Amniotic epithelial cell (primary cell): Measurements from ENCODE around the gene DMAC2L.
"Not testable (repeated sequence)": the region's sequence is repeated elsewhere in the genome, so short reads cannot be mapped to it uniquely, and the experiment has no call there.

ENCODE experiments used
- DNase-seq: peaks from one replicate; pipeline ENCODE4 v3.0.0-alpha.2; 2010; ENCODE audit warnings: low read depth

DMAC2L gene

DNA sequence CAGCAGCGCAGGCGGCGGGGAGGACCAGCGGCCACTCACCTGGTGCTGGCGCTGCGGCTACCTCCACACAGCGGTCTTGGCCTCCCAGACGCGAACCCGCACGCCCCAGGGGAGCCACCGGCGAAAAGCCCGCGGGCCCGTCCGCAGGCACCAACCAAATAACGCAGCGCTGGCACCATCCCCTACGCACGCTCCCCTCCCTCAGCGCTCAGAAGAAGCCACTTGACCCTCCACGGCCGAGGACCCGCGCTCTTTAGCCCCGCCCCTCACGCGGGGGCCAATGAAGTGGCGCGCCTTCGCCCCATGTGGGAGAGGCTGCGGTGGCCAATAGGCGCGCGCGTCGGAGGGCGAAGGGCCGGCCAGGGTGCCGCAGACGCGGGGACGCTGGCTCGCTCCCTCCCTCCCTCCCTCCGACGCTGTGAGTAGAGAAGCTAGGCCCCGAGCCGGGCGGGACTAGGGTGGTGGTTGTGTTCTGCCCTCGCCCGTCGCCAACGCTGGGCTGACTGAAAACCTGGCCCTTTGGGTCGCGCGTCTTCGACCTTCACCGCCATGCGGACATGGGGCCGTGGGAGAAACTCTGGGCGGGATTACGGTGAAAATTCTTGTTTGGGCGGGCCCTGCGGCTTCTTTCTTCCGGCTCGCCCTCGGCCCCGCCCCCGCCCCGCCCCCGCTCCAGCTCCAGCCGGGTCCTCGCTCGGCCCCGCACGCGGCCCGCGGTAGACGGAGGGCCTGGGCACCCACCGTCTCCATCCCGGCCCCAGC is at the start of gene DMAC2L, which contains the start of gene L2HGDH:
Gene DMAC2L (plus strand): TSS at position 353 of the 762 bp plus-strand sequence. CDS start 9,164 bp downstream, outside the sequence.
Gene L2HGDH (minus strand): TSS at position 258 of the 762 bp plus-strand sequence. CDS start 79 bp downstream, at position 179.
- peak; percentile 85 for DNase-seq

- no peak for DNase-seq
Measured at GRCh38 chr14:50262865-50263264, 49.3 kb upstream of the DMAC2L start.

DNA sequence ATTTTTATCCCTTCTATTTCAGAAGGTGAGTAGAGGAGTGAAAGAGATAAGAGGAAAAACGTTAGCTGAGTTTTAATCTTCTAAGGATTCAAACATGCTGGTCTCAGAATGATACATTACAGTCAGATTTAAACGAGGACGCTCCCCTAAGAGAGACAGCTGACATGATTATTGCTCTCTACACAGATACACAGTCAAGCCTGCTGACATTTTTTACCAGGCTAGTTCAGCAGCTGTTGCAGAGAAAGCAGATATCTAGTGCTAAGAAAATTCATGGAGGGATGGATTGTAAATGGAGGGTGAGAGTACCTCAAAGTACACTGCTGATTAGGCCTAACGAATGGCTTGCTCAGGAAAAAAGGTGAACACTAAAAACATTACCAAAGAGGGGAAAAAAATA is 48.8 kb upstream of the DMAC2L start:
- DNase-seq = no peak

- DNase-seq = no peak
Measured at GRCh38 chr14:50265029-50265428, 47.1 kb upstream of the DMAC2L start.

DNA sequence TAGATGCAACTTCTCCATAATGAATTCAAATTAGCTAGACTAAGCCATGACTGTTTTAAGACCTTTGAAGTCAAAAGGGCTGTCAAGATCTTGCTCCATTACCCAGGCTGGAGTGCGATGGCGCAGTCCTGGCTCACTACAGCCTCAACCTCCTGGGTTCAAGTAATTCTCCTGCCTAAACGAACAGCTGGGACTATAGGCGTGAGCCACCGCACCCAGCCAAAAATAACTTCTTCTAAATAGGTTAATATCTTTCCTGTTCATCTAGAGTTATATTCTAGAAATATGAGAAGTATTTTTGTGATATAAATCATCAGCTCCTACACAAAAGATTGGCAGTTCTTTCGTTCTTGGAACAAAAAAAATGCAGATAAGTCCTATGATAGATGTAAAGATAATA is 41.2 kb upstream of the DMAC2L start:
- no peak for DNase-seq

DNA sequence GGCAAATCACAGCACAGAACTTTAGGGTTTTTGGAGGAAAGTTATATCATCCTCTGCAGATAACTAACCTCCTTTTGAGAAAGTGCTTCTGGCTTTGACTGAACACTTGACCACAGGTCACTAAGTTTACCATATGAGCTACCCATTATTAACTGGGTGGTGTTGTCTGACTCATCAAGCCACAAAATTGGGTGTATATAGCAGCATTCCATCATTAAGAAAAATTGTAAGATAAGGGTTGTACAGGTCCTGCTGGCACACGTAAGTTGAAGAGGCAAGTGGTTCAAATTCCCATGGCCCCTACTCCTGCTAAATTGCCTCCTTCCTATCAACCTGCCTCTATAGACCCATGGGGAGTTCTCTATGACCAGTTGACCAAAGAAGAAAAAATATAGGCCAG is 39.6 kb upstream of the DMAC2L start:
- DNase-seq = peak; percentile 17

GRCh38 chr14:50285861-50286260 is 26.3 kb upstream of the DMAC2L start:
- no peak for DNase-seq

DNA sequence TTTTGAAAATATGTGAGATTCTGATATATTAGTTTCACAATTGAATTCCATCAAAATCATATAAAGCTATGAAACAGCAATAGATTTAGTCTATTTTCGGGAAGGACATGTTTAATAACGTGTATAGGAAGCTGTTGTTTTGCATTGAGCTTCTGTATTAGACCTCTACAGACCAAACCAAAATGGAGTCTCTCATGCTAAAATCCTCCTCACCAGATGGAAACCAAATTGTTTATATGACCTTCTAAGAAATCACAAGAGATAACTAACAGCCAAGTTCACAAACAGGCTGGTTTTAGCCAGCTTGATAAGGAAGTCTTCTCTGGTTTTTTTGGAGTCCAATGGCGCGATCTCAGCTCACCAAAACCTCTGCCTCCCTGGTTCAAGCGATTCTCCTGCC is 24.0 kb upstream of the DMAC2L start:
- no peak for DNase-seq

DNA sequence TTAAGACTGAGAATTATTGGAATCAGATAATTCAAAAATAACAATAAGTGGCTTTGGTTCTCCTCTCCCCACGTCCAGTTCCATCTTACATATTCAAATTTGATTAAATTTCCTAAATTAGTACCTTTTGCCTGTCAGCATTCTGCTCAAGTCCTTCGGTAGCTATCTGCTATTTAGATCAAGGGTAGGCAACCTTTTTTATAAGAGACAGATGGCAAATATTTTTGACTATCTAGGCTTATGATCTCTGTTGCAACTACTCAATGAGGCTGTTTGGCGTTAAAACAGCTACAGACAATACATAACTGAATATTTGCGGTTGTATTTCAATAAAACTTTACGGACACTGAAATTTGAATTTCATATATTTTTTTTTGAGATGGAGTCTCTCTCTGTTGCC is 21.8 kb upstream of the DMAC2L start:
- DNase-seq = no peak

DNA sequence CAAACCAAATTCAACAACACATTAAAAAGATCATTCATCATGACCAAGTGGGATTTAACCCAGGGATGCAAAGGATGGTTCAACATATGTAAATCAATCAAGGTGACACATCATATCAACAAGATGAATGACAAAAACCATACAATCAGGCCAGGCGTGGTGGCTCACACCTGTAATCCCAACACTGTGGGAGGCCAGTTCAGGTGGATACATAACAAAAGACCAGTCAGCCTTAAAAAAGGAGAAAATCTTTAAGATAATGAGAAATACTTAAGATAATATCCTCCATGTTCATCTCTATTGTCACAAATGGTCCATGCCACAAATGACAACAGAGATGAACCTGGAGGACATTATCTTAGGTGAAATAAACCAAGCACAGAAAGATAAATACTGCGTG is 12.5 kb upstream of the DMAC2L start:
- no peak for DNase-seq

- DNase-seq = no peak
Measured at GRCh38 chr14:50301914-50302313, 10.2 kb upstream of the DMAC2L start.

- DNase-seq = peak; percentile 96
Measured at GRCh38 chr14:50303744-50304471, 8.2 kb upstream of the DMAC2L start.

GRCh38 chr14:50308363-50308915 is 3.7 kb upstream of the DMAC2L start:
- peak; percentile 40 for DNase-seq

GRCh38 chr14:50310445-50310844 is 1.7 kb upstream of the DMAC2L start:
- no peak for DNase-seq

GRCh38 chr14:50311337-50311971 is 670 bp upstream of the DMAC2L start:
- DNase-seq = no peak

GRCh38 chr14:50312734-50313054 is 570 bp downstream of the DMAC2L start:
- peak; percentile 34 for DNase-seq

- not testable (repeated sequence) for DNase-seq
Measured at GRCh38 chr14:50314098-50314497, 2.0 kb downstream of the DMAC2L start.

GRCh38 chr14:50318031-50318626 is 6.0 kb downstream of the DMAC2L start:
- peak; percentile 58 for DNase-seq

GRCh38 chr14:50319293-50319692 is 7.2 kb downstream of the DMAC2L start:
- DNase-seq = peak; percentile 40

DNA sequence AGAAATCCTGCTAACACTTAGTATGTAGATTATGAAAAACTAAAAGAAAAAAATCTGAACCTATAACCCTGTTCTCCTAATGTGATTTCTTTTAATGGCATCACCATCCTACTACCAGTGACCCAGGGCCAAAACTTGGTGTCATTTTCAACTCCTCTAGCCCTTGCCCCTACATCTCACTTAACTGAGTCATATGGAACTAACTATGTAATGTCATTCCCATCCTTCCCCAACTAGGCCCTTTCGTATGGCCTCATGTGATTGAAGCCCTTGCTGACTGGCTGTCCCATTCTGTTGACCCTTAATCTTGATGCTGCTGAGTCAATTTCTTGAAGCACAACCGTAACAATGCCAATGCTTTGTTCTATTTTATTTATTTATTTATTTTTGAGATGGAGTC is 7.6 kb downstream of the DMAC2L start:
- no peak for DNase-seq

- DNase-seq = peak; percentile 75
Measured at GRCh38 chr14:50320283-50320682, 8.2 kb downstream of the DMAC2L start.

GRCh38 chr14:50321009-50321660 is 9.0 kb downstream of the DMAC2L start:
- DNase-seq = peak; percentile 98
